SK-N-SH (cell line): ENCODE results near the gene ASCL2. TPM values are rescaled to one million over a fixed set of nuclear protein-coding genes. Genes with fewer than 3 reads are reported as not detected.

ENCODE experiments used
- CTCF ChIA-PET: fragments of 300-600, 350-600 bp; formaldehyde crosslinking; extraction: SDS; loops from one replicate; lab custom pipeline; 2021; lab: Yijun Ruan, JAX
- POLR2A ChIA-PET: fragments of 350-600 bp; sonication (Branson Sonifier 250); formaldehyde crosslinking; extraction: SDS; loops from one replicate; lab custom pipeline; 2020; ENCODE audit warnings: antibody characterized with exemption, inconsistent platforms; lab: Yijun Ruan, JAX
- DNase-seq: peaks from one replicate; pipeline ENCODE4 v3.0.0; 2012
- H2AFZ ChIP-seq: fragments of 200-600 bp; sonication (generic); 2 replicates; pipeline ENCODE4 v1.8.1; 2016; ENCODE audit warnings: antibody characterized with exemption, mild to moderate bottlenecking, low read depth
- H3F3A ChIP-seq: fragments of 200-600 bp; sonication (generic); replicated peaks from 2 replicates; pipeline ENCODE3; 2016; ENCODE audit warnings: antibody characterized with exemption, mild to moderate bottlenecking; ENCODE audit not compliant: insufficient read depth
- H3K27ac ChIP-seq, 2 experiments: fragments of 200-500 bp in 1 of 2; fragments of 200-600 bp in 1 of 2; sonication (Bioruptor generic) in 1 of 2; sonication (generic), shearing (Covaris generic) in 1 of 2; 2 replicates each; pipeline versions ENCODE4 v1.5.1 to v1.6.1; 2014 to 2016; ENCODE audit warnings: low read depth in 2 of 2, inconsistent platforms in 1 of 2, low read length in 1 of 2, mild to moderate bottlenecking in 1 of 2, mixed read lengths in 1 of 2
- H3K27me3 ChIP-seq: fragments of 200-600 bp; sonication (generic), shearing (Covaris generic); 2 replicates; pipeline ENCODE4 v1.6.1; 2016; ENCODE audit warnings: mixed run types; ENCODE audit not compliant: insufficient read depth
- H3K36me3 ChIP-seq, 2 experiments: fragments of 200-500 bp in 1 of 2; fragments of 200-600 bp in 1 of 2; sonication (Bioruptor generic) in 1 of 2; sonication (generic) in 1 of 2; replicated peaks in 1 of 2; 2 replicates each; pipeline versions ENCODE3 to v1.5.1; 2014 to 2016; ENCODE audit warnings: low read length in 1 of 2, mild to moderate bottlenecking in 1 of 2; ENCODE audit not compliant: insufficient read depth in 2 of 2, control insufficient read depth in 1 of 2
- H3K4me1 ChIP-seq, 2 experiments: fragments of 200-500 bp in 1 of 2; fragments of 200-600 bp in 1 of 2; sonication (Bioruptor generic) in 1 of 2; sonication (generic), shearing (Covaris generic) in 1 of 2; 2 replicates each; pipeline versions ENCODE4 v1.5.1 to v1.6.1; 2014 to 2016; ENCODE audit warnings: low read depth in 1 of 2, low read length in 1 of 2, mixed run types in 1 of 2; ENCODE audit not compliant: insufficient read depth in 2 of 2, control insufficient read depth in 1 of 2
- H3K4me2 ChIP-seq: fragments of 200-600 bp; sonication (generic), shearing (Covaris generic); 2 replicates; pipeline ENCODE4 v1.6.1; 2017; ENCODE audit warnings: mixed run types
- H3K4me3 ChIP-seq, 2 experiments: fragments of 200-500 bp in 1 of 2; fragments of 200-600 bp in 1 of 2; sonication (Bioruptor generic) in 1 of 2; sonication (generic), shearing (Covaris generic) in 1 of 2; 2 replicates each; pipeline versions ENCODE4 v1.5.1 to v1.8.1; 2014 to 2016; ENCODE audit warnings: low read depth in 2 of 2, inconsistent platforms in 1 of 2, low read length in 1 of 2, mild to moderate bottlenecking in 1 of 2, mixed read lengths in 1 of 2, moderate library complexity in 1 of 2
- H3K79me2 ChIP-seq: fragments of 200-600 bp; sonication (generic); 2 replicates; pipeline ENCODE4 v1.8.1; 2017; ENCODE audit warnings: mild to moderate bottlenecking; ENCODE audit not compliant: insufficient read depth
- H3K9ac ChIP-seq: fragments of 200-600 bp; sonication (generic); 2 replicates; pipeline ENCODE4 v1.6.1; 2017; ENCODE audit warnings: mixed run types
- H3K9me2 ChIP-seq: fragments of 200-600 bp; sonication (generic); 2 replicates; pipeline ENCODE4 v1.6.1; 2017; ENCODE audit warnings: mixed run types
- H3K9me3 ChIP-seq: fragments of 200-600 bp; sonication (generic); 2 replicates; pipeline ENCODE4 v1.6.1; 2017; ENCODE audit warnings: mixed run types, mild to moderate bottlenecking, moderate library complexity
- H4K20me1 ChIP-seq: fragments of 200-600 bp; sonication (generic); 2 replicates; pipeline ENCODE4 v1.6.1; 2017; ENCODE audit warnings: mild to moderate bottlenecking, mixed run types; ENCODE audit not compliant: insufficient read depth
- EZH2phosphoT487 ChIP-seq: fragments of 200-600 bp; sonication (generic); IDR thresholded peaks from 2 replicates; pipeline ENCODE4 v1.6.1; 2017; ENCODE audit warnings: low read depth, mixed run types, mild to moderate bottlenecking, antibody characterized with exemption, moderate library complexity, borderline replicate concordance
- FOSL2 ChIP-seq: IDR thresholded peaks from 2 replicates; pipeline ENCODE4 v1.4.0; 2012; ENCODE audit warnings: low read depth, mild to moderate bottlenecking, moderate library complexity, borderline replicate concordance
- GABPA ChIP-seq: IDR thresholded peaks from 2 replicates; pipeline ENCODE4 v1.4.0; 2012; ENCODE audit warnings: low read depth, mild to moderate bottlenecking
- JUND ChIP-seq: IDR thresholded peaks from 2 replicates; pipeline ENCODE4 v1.4.0; 2012
- MEF2A ChIP-seq: IDR thresholded peaks from 2 replicates; pipeline ENCODE4 v1.4.0; 2012; ENCODE audit warnings: low read depth, borderline replicate concordance
- NRF1 ChIP-seq: IDR thresholded peaks from 2 replicates; pipeline ENCODE4 v1.6.1; 2012; ENCODE audit warnings: low read depth, mild to moderate bottlenecking, low read length
- RAD21 ChIP-seq: IDR thresholded peaks from 2 replicates; pipeline ENCODE4 v1.6.1; 2012; ENCODE audit warnings: mild to moderate bottlenecking, low read length
- RCOR1 ChIP-seq: fragments of 150-350 bp; IDR thresholded peaks from 2 replicates; pipeline ENCODE4 v1.6.1; 2017; ENCODE audit warnings: antibody characterized with exemption, low read length
- RXRA ChIP-seq: IDR thresholded peaks from 2 replicates; pipeline ENCODE4 v1.4.0; 2012; ENCODE audit warnings: low read depth, mild to moderate bottlenecking, borderline replicate concordance
- TAF1 ChIP-seq: IDR thresholded peaks from 2 replicates; pipeline ENCODE4 v1.6.1; 2012; ENCODE audit warnings: low read depth, mild to moderate bottlenecking, low read length, moderate library complexity, borderline replicate concordance
- TCF12 ChIP-seq: IDR thresholded peaks from 2 replicates; pipeline ENCODE4 v1.4.0; 2012
- TEAD4 ChIP-seq: IDR thresholded peaks from 2 replicates; pipeline ENCODE4 v1.4.0; 2012; ENCODE audit warnings: mild to moderate bottlenecking, borderline replicate concordance; ENCODE audit not compliant: insufficient read depth
- WGBS: methylation state at CpG from one replicate; pipeline ENCODE4 v1.1.6; 2017; ENCODE audit warnings: low lambda C conversion rate; 5-methylcytosine and 5-hydroxymethylcytosine counted together
- polyA plus RNA-seq, 3 experiments: library from polyadenylated mRNA; depleted of rRNA; stranded (reverse); fragments of >200 nt; gene quantifications; 2 replicates each; pipeline ENCODE4 v1.2.3, GENCODE V29; 2012
- TF ChIP-seq, protein P1 (sequence below): IDR thresholded peaks from 2 replicates; pipeline ENCODE4 v1.4.0; 2012; ENCODE audit warnings: low read depth
- TF ChIP-seq, protein P2 (sequence below): IDR thresholded peaks from 2 replicates; pipeline ENCODE4; 2012
- TF ChIP-seq, protein P3 (sequence below): fragments of 150-350 bp; IDR thresholded peaks from 2 replicates; pipeline ENCODE4 v1.6.1; 2016; ENCODE audit warnings: mild to moderate bottlenecking, low read depth, low read length
- TF ChIP-seq, protein P4 (sequence below): IDR thresholded peaks from 2 replicates; pipeline ENCODE4 v1.4.0; 2012; ENCODE audit warnings: low read depth, borderline replicate concordance
- TF ChIP-seq, protein P5 (sequence below): IDR thresholded peaks from 2 replicates; pipeline ENCODE4 v1.4.0; 2012; ENCODE audit warnings: low read depth, borderline replicate concordance
- TF ChIP-seq, protein P6 (sequence below): fragments of 200-600 bp; sonication (generic); IDR thresholded peaks from 2 replicates; pipeline ENCODE4 v1.6.1; 2017; ENCODE audit warnings: antibody characterized with exemption, mild to moderate bottlenecking, moderate library complexity
- TF ChIP-seq, protein P7 (sequence below): fragments of 150-350 bp; IDR thresholded peaks from 2 replicates; pipeline ENCODE4 v1.6.1; 2017; ENCODE audit warnings: antibody characterized with exemption, low read length, low read depth, borderline replicate concordance

Gene ASCL2
- polyA plus RNA-seq, 1 of the 3 experiments (the other 2 are of a cell fraction): not detected

DNA sequence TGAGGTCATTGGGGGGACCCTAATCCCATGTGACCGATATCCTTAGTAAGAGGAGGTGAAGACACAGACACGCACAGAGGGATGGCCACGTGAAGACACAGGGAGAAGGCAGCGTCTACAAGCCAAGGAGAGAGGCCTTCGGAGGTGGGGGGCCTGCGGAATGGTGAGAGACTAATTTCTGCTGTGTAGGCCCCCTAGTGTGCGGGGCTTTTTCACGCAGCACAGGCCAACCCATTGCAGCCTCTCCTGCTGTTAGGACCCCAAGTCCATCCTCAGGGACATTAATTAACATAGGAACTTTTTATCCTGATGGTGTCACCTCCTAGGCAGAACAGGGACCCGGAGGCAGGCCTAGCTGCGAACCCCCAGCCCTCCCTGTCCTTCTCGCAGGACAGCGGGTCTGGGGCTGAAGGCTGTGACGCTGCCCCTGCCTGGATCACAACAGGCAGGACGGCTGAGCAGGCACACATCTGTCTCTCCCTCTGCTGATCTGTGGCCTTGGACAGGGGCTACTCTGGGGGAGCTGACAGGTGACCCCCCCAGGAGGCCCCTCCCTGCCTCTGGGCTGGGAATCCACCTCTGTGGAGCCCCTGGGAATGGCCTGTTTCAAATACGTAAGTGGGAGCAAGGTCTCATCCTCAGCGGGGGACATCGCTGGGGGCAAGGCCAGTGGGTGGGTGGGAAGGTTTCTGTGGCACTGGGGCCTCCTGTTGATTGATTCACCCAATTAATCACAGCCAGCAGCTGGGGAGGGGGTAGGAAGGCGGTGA lies 7.9 kb downstream of the ASCL2 start:
- H3K27me3 ChIP-seq: no peaks in the 10 kb centered on the region
- TF ChIP-seq EZH2phosphoT487 (no peak), RXRA (no peak), TCF12 (no peak), JUND (no peak), TAF1 (no peak), NRF1 (no peak), GABPA (no peak), MEF2A (no peak), RAD21 (no peak), RCOR1 (no peak), FOSL2 (no peak), TEAD4 (no peak)
- TF ChIP-seq, protein P1, sequence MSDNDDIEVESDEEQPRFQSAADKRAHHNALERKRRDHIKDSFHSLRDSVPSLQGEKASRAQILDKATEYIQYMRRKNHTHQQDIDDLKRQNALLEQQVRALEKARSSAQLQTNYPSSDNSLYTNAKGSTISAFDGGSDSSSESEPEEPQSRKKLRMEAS: no peak
- TF ChIP-seq, protein P2, sequence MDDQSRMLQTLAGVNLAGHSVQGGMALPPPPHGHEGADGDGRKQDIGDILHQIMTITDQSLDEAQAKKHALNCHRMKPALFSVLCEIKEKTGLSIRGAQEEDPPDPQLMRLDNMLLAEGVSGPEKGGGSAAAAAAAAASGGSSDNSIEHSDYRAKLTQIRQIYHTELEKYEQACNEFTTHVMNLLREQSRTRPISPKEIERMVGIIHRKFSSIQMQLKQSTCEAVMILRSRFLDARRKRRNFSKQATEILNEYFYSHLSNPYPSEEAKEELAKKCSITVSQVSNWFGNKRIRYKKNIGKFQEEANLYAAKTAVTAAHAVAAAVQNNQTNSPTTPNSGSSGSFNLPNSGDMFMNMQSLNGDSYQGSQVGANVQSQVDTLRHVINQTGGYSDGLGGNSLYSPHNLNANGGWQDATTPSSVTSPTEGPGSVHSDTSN: no peak
- TF ChIP-seq, protein P3, sequence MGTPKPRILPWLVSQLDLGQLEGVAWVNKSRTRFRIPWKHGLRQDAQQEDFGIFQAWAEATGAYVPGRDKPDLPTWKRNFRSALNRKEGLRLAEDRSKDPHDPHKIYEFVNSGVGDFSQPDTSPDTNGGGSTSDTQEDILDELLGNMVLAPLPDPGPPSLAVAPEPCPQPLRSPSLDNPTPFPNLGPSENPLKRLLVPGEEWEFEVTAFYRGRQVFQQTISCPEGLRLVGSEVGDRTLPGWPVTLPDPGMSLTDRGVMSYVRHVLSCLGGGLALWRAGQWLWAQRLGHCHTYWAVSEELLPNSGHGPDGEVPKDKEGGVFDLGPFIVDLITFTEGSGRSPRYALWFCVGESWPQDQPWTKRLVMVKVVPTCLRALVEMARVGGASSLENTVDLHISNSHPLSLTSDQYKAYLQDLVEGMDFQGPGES: no peak
- TF ChIP-seq, protein P4, sequence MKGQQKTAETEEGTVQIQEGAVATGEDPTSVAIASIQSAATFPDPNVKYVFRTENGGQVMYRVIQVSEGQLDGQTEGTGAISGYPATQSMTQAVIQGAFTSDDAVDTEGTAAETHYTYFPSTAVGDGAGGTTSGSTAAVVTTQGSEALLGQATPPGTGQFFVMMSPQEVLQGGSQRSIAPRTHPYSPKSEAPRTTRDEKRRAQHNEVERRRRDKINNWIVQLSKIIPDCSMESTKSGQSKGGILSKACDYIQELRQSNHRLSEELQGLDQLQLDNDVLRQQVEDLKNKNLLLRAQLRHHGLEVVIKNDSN: no peak
- TF ChIP-seq, protein P5, sequence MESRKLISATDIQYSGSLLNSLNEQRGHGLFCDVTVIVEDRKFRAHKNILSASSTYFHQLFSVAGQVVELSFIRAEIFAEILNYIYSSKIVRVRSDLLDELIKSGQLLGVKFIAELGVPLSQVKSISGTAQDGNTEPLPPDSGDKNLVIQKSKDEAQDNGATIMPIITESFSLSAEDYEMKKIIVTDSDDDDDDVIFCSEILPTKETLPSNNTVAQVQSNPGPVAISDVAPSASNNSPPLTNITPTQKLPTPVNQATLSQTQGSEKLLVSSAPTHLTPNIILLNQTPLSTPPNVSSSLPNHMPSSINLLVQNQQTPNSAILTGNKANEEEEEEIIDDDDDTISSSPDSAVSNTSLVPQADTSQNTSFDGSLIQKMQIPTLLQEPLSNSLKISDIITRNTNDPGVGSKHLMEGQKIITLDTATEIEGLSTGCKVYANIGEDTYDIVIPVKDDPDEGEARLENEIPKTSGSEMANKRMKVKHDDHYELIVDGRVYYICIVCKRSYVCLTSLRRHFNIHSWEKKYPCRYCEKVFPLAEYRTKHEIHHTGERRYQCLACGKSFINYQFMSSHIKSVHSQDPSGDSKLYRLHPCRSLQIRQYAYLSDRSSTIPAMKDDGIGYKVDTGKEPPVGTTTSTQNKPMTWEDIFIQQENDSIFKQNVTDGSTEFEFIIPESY: no peak
- TF ChIP-seq, protein P6, sequence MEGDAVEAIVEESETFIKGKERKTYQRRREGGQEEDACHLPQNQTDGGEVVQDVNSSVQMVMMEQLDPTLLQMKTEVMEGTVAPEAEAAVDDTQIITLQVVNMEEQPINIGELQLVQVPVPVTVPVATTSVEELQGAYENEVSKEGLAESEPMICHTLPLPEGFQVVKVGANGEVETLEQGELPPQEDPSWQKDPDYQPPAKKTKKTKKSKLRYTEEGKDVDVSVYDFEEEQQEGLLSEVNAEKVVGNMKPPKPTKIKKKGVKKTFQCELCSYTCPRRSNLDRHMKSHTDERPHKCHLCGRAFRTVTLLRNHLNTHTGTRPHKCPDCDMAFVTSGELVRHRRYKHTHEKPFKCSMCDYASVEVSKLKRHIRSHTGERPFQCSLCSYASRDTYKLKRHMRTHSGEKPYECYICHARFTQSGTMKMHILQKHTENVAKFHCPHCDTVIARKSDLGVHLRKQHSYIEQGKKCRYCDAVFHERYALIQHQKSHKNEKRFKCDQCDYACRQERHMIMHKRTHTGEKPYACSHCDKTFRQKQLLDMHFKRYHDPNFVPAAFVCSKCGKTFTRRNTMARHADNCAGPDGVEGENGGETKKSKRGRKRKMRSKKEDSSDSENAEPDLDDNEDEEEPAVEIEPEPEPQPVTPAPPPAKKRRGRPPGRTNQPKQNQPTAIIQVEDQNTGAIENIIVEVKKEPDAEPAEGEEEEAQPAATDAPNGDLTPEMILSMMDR: no peak
- TF ChIP-seq, protein P7, sequence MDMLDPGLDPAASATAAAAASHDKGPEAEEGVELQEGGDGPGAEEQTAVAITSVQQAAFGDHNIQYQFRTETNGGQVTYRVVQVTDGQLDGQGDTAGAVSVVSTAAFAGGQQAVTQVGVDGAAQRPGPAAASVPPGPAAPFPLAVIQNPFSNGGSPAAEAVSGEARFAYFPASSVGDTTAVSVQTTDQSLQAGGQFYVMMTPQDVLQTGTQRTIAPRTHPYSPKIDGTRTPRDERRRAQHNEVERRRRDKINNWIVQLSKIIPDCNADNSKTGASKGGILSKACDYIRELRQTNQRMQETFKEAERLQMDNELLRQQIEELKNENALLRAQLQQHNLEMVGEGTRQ: no peak
- ChIA-PET POLR2A (no interaction called here), CTCF (interaction anchor here (1.2 to 1.3 kb wide), 3 partner anchors 43 to 270 kb away, joined by 3 to 4 read pairs (median 3); no protein-coding TSS in a partner anchor)
- H3K79me2 ChIP-seq: no peaks in the 10 kb centered on the region
- H3K4me1 ChIP-seq: no peaks in the 10 kb centered on the region
- H3K4me3 ChIP-seq: no peak overlapping the region
- H3K9me3 ChIP-seq: no peaks in the 10 kb centered on the region
- no peak overlapping the region for H3K9ac ChIP-seq
- no peak for DNase-seq
- H3F3A ChIP-seq: no peaks in the 10 kb centered on the region
- H3K27ac ChIP-seq: no peak overlapping the region
- H3K4me2 ChIP-seq: no peak overlapping the region
- H4K20me1 ChIP-seq: no peaks in the 10 kb centered on the region
- H3K9me2 ChIP-seq: no peaks in the 10 kb centered on the region
- no peaks in the 10 kb centered on the region for H3K36me3 ChIP-seq
- H2AFZ ChIP-seq: no peak overlapping the region
- WGBS: 67% methylated on average over 16 of the region's 18 CpGs
